A204.1 (cell line): Measurements from ENCODE around the gene OR52E5.

Source experiments
- FAIRE-seq: peaks from 2 replicates; lab custom pipeline; 2012; peaks lifted over from hg19 to GRCh38; lab: Jason Lieb, UNC

The OR52E5 gene

DNA sequence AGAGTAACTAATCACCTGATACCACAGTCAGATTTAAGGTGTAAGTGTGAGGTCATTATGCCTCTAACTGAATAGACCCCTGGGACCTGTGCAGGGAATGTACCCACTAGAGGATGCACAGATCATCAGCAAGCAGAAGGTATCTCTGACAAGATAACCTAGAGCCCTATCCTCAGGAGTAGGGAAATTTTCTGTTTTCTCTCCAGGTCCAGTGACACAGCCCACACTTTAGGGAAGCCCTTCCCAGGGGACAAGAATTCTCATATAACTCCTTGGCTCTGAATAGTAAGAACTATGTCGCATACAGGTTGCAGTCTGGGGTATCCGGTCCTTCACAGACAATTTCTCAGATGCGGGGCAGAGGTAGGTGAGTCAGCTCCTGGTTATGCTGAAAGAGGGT, at the start of gene OR52E5:
Gene OR52E5 (plus strand): TSS at position 301 of the 400 bp plus-strand sequence. CDS start 7,569 bp downstream, outside the sequence.
- FAIRE-seq = no peak

DNA sequence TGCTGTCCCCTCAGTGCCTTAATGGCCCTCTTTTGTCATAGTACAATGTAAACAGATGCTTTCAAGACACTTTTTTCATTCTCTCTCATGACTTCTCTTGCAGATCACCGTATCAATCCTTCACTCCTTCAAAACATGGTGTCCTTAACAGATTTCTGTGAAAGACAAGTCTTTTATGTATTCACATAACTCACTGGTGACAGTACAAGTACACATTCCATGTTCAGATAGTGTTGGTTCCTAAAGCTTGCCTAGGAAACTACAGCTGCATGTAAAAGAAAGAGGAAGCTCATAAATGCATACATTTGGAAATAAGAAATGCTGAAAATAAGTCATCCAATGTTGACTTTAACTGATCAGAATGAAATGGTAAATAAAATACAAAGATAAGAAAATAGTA, 46.3 kb upstream of the OR52E5 start:
- FAIRE-seq = no peak

DNA sequence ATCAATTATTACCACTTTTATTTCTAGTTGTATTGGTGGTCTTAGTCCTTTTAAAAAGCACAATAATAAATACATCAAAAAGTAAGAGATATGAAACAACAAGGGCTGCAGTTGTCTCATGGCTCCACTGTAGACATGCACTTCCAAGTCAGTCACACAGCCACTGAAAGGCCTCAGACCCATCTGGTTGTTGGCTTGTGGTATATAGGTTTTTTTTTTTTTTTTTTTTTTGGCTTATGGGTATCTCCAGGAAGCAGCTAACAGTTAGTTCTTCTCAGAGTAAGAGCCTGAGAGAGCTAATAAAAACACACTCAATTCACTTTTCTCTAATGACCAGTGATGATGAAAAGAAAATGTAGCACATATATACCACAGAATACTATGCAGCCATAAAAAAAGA, 45.3 kb upstream of the OR52E5 start:
- no peak for FAIRE-seq

DNA sequence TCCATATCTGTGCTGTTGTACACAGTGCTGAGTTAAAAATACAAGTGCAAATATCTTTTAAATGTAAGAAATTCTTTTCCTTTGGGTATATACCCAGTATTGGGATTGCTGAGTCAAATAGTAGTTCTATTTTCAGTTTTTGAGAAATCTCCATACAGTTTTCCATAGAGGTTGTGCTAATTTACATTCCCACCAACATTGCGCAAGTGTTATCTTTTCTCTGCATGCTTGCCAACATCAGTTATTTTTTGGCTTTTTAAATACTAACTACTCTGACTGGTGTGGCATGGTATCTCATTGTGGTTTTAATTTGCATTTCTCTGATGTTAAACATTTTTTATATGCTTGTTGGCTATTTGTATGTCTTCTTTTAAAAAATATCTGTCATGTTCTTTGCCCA, 42.0 kb upstream of the OR52E5 start:
- FAIRE-seq = no peak

DNA sequence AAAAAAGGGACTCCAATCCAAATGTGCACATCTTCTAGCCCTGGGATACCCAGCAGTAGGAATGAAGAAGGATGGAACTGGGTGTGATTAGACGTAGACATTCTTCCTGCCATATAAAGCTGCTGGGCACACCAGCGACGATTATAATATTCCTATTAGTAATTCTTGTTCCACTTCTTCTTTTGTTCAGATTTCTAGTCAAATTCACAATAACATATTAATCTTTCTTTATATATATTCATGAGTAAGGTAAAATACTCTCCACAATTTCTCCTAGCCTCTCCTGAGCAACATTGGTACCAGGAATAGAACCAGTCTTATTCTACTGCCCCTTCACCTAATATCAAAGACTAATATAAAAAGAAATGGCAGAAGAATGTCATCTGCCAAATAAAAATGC, 35.4 kb upstream of the OR52E5 start, which contains the start of gene OR52E8:
Gene OR52E8 (minus strand): TSS at position 101 of the 400 bp plus-strand sequence. CDS start 0 bp downstream, at position 101.
- FAIRE-seq = no peak

DNA sequence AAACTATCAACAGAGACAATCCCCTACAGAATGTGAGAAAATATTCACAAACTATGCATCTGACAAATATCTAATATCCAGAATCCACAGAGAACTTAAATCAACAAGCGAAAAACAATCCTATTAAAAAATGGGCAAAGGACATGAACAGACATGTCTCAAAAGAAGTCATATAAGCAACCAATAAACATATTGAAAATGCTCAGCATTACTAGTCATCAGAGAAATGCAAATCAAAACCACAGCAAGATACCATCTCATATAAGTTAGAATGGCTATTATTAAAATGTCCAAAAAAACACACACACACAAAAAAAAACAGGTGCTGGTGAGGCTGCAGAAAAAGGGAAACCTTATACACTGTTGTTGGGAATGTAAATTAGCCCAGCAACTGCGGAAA, 27.2 kb upstream of the OR52E5 start:
- FAIRE-seq = no peak

DNA sequence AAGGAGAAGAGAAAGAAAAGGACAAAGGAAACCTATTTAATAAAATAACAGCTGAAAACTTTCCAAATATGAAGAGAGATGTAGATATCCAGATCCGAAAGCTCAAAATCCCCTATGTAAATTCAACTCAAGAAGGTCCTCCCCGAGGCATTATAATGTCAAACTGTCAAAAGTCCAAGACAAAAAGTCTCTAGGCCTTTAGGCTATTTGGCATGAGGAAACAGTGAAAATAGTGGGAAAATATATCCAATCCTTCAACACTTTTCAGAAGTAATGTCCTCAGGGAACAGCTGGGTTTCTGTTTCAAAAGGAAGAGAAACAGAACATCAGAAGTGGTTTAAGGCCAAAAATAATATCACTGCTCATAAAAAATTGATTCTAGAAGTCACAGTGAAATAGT, 14.4 kb upstream of the OR52E5 start:
- FAIRE-seq = no peak

DNA sequence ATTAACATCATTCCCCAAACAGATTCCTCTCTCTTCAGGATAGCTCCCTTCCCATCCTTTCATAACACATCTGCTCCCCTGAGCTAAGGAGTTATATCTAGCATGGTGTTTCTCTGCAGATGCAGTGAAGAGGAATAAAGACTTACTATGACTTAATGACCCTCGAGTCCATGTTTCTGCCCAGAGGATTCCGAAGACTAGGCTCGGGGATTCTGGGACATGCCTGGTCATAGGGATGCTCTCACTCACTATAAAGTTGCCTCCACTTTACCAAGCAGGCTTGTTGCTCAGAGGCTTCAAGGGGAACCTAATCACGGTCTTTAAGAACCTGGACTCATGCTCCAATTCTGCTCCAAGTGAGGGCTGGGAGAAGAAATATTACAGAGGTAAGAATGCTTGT, 12.7 kb upstream of the OR52E5 start, which contains the start of gene OR52E4:
Gene OR52E4 (plus strand): TSS at position 301 of the 400 bp plus-strand sequence. CDS start 3,664 bp downstream, outside the sequence.
- FAIRE-seq = no peak

DNA sequence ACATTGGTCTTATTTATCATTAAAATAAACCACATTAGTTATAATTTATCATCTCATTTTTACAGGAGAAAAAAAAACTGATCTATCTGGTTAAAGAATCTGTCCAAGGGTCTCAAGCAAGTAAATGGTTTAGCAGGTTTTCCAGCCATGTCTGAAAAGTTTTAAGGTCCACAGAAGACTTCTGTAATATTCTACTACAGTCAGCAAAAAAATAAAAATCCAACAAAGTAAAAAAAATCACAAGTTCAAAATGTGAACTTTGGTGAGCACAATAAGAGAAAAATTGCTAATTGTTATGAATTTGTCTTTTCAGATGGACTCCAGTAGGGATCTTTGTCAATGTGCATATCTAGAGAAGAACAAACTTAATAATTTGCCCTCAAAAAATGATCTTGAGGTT, 11.3 kb upstream of the OR52E5 start:
- FAIRE-seq = no peak

DNA sequence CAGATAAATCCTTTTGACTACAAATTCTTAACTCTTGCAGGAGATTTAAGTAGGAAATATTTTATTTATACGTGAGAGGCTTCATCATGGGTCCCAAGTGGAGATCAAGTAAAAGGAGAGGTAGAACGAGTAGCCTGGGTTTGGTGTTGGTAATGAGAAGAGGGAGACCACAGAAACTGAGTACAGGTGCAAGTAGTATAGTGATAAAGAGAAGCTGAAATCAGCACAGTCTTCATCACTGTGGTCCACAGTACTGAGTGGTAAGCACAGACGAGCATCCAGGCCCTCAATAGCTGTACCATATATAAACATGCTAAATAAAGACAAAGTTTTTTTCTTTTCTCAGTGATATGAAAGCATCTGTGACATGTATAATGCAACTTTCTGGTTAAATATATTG, 5.8 kb upstream of the OR52E5 start:
- FAIRE-seq = no peak

DNA sequence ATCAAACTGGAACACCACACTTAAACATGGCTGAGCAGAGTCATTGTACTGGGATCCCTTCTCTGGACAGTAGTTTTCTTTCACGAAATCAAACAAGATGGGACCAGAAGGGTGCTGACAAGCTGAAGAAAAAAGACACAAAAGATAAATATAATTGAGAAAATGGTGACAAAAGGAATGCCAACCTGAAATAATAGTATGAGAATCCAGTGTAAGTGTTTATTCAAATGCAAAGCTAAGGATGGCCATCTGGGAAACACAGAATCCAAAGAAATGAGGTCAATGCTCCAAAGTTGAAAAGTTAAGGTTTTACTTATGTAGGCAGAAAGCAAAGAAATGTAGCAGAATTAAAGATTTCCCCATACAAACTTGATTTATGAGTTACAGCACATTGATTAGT, 5.3 kb upstream of the OR52E5 start:
- no peak for FAIRE-seq

DNA sequence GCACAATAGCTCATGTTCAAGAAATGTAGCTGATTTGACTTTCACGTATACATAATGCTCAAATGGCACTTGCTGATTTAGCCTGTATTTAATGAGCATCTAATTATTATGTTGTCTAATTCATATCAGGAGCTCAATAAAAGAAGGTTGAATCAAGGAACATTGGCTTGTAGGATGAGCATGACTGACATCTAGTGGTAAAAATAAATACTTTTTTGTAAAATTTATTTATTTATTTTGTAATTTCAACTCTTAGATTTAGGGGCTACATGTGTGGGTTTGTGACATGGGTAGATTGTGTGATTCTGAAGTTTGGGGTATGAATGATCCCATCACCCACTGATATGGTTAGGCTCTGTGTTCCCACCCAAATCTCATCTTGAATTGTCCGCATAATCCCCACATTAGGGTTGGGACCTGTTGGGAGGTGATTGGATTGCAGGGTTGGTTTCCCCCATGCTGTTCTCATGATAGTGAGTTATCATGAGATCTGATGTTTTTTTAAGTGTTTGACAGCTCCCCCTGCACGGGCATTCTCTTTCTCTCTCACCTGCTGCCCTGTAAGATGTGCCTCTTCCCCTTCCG, 1.7 kb upstream of the OR52E5 start:
- peak; percentile 94 for FAIRE-seq

DNA sequence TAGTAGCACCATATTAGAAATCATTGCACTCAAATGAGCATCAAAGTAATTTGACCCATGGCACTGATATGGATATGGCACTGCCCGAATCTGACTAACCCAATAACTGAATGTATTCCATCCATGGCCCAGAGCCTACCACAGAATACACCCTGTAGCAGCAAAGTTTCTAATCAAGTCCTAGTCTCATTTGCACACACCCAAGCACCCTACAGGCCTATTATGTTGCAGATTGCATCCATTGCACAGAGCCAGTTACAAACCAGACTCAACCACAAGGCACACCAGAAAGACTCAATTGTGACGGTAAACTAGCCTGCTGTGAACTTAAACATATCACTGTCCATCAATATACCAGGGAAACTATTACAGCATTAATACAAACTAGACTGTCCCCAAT, 6.5 kb downstream of the OR52E5 start:
- FAIRE-seq = no peak

DNA sequence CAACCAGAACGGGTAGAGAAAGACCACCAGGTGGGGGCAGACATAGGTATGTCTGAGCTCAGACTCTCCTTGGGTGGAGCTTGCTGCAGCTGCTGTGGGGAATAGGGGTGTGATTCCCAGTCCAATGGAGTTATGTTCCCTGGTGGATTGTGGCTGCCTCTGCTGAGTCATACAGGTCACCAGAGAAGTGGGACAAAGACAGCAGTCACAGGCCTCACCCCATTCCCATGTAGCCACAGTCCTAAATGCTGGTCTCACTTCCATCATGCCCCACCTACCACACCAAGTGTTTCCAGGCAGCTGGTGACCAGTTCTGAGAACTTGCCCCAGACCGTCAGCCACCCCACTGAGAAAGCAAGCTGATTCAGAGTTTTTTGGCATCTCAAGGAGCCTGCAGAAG, 17.5 kb downstream of the OR52E5 start:
- no peak for FAIRE-seq

DNA sequence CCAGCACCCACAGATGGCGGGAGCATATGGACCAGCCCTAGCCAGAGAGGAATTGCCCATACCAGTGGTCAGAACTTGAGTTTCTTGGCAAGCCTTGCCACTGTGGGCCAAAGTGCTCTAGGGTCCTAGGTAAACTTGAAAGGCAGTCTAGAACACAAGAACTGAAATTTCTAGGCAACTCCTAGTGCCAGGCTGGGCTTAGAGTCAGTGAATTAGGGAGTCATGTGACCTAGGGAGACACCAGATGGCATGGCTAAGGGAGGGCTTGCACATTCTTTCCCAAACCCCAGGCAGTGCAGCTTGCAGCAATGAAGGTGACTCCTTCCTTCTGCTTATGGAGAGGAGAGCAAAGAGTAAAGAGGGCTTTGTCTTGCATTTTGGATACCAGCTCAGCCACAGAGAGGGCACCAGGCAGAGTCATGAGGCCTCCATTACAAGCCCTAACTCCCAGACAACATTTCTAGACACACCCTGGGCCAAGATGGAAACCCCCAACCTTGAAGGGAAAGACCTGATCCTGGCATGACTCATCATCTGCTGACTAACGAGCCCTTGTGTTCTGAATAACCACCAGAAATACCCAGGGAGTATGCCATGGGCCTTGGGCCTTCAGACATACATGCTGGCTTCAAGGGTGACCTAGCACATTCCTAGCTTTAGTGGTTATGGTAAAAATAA, 29.9 kb downstream of the OR52E5 start:
- no peak for FAIRE-seq

DNA sequence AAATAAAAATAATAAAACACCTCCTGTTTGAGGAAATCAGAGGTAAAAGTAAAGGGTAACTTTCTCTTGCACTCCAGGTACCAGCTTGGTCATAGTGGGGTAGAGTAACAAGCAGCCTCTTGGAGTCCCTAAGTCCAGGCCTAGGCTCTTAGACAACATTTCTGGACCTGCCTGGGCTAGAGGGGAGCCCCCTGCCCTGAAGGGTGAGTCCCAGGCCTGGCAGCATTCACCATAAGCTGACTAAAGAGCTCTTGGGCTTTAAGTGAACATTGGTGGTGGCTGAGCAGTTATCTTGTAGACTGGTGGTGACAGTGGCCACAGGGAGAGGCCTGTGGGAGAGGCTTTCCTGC, 30.4 kb downstream of the OR52E5 start:
- no peak for FAIRE-seq

DNA sequence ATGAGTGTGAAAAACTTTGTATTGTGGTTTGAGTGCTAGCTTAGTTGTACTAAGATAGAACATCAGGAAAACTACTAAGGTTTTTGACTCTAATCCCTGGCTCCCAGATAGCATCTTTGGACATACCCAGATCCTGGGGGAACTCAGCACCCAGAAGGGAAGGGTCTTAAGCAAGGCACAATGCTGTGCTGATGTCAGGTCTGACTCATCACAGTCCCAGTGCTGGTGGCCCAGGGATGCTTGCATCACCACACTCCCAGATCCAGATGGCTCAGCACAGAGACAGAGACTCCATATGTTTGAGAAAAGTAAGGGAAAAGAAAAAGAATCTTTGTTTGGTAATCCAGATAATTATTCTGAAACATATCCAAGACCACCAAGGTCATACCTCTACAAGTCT, 30.8 kb downstream of the OR52E5 start:
- FAIRE-seq = no peak

DNA sequence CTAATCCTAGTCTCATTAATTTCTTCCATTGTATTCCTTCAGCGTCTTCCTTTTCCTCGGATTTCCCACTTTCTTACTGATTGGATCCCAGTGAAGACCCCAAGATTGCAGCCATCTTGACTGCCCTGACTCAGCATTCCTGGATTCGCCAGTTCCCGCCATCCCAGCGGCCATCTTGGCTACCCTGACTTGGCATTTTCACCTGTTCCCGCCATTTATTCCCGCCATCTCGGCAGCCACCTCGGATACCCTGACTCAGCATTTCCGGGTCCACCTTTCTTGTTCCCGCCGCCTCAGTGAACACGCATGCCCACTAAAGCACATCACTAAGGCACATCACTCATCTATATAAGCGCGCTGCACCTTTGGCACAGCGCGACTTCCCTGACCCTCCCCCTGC, 35.3 kb downstream of the OR52E5 start:
- no peak for FAIRE-seq

DNA sequence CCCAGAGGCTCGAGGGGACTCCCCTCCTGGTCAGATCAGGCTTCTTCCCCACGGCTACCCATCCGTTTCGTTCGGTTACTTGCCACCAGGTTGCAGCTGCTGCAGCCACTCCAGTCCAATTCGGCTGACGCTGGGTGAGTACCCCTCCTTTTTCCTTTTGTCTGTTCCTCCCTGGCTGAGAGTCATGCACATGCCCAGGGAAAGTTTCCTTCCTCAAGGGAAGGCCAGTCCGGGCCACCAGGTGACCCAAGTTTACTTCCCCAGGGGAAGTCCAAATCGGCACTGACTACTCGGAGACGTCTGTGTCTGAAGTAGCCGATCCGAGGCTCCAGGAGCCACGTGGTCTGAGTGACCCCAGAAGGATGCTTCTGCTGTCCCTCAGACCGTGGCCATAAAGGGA, 35.8 kb downstream of the OR52E5 start:
- FAIRE-seq = no peak

DNA sequence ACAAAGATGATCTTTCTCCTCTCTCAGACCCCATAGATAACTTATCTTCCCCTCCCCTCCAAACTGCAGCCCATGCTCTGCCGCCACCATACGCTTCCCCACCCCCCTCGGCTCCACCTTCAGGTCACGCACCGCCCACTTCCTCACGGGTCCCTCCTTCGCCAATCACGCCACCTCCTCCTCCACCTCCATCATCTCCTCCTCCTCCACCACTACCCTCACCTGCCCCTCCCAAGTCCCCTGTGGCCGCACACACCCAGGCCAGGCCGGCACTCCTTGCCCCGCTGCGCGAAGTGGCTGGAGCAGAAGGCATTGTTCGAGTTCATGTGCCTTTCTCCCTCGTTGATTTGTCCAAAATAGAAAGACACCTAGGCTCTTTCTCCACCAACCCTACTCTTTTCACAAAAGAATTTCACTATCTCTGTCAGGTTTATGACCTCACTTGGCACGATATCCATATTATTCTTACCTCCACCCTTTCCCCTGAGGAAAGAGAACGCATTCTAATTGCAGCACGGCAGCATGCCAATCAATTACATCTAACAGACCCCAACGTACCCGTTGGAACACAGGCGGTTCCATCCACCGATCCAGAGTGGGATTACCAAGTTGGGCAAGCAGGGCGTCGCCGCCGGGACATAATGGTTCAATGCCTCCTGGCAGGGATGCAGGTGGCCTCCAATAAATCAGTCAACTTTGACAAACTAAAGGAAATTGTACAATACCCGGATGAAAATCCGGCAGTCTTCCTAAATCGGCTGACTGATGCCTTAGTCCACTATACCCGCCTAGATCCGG, 36.8 kb downstream of the OR52E5 start:
- FAIRE-seq = no peak

DNA sequence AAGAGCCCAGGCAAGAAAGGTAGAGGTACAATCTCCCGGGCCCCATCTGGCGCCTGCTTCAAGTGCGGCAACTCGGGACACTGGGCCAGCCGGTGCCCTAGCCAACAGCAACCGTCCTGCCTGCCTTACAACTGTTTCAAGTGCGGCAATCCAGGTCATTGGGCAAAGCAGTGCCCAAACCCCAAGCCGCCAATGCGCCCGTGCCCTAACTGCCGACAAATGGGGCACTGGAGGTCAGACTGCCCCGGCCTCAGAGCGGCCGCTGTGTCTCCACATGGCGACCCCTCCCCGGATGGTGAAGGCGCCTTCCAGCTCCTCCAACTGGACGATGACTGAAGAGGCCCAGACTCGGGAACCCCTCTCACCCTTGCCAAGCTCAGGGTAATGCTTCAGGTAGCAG, 37.6 kb downstream of the OR52E5 start:
- no peak for FAIRE-seq

DNA sequence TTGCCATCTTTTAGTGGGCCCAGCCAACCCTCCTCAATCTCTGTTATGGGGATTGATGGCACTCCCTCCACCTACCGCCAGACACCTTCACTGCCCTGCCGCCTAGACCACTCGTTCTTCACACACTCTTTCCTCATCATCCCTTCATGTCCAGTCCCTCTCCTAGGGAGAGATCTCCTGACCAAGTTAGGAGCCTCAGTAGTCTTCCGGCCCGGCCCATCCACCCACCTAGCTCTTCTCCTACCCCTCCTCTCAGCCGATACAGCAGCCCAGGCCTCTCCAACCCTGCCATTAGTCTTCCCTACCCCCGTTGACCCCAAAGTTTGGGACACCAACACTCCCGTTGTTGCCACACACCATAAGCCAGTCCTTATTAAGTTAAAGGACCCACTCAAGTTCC, 38.1 kb downstream of the OR52E5 start:
- no peak for FAIRE-seq

DNA sequence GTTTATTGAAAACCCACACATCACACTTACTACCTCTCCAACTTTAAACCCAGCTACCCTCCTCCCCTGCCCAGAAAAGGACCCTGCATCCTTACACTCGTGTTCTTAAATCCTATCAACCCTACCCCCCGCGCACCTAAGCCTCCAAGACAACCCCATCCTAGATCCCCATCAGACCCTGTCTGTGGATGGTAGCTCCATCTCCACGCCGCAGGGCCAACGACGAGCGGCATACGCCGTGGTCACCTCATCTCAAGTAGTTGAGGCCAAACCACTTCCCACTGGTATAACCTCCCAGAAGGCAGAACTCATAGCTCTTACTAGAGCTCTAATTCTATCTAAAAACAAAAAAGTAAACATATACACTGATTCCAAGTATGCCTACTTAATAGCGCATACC, 39.7 kb downstream of the OR52E5 start:
- FAIRE-seq = no peak

DNA sequence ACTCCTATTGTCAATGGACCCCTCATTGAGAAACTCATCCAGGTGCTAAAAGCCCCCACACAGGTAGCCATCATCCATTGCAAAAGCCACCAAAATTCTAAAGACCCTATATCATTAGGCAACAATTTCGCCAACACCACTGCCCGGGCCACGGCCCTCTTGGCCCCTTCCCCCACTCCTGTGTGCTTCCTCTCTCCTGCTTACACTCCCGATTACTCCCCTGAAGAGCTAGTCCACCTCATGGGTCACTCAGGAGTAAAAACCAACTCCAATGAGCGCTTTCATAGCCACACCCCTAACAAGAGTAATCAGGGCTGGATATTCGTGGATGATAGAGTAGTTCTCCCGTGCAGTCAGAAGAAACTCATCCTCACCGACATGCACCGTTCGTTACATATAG, 40.1 kb downstream of the OR52E5 start:
- no peak for FAIRE-seq
